DMS 273 (cell line): Measurements from ENCODE around the gene ETV5.
A peak's percentile ranks its signal among the peaks of the same experiment; 100 is the strongest.
"Not testable (repeated sequence)": the region's sequence is repeated elsewhere in the genome, so short reads cannot be mapped to it uniquely, and the experiment has no call there.

Source experiments
- DNase-seq: peaks from one replicate; lab custom pipeline; 2025; ENCODE audit not compliant: unreplicated experiment; lab: John Stamatoyannopoulos, UW

The ETV5 gene

GRCh38 chr3:186025993-186026392 is 82.9 kb downstream of the ETV5 start:
- DNase-seq: not testable (repeated sequence)

DNA sequence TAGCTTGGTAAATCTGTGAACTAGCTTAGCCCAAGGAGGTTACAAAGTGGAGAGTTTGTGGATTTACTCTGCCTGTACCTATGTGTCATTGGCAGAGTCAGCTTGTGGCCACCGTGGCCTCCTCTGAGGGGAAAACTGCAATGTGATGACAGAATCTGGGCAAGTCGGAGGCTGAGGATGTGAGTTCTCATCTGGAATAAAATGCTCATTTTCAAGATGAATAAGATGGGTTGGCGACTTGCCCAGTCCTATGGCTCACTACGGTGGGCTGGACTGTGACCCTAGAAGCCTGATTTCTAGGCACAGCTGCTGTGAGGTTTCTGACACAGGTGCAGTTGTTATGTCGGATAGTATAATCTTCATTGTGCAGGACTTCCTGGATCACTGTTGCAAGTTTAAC is 83.7 kb downstream of the ETV5 start:
- DNase-seq: peak; percentile 38

- no peak for DNase-seq
These were observed 84.7 kb downstream of the ETV5 start for GRCh38 chr3:186024210-186024609.

- no peak for DNase-seq
These were observed 86.0 kb downstream of the ETV5 start for GRCh38 chr3:186022931-186023330.

- peak; percentile 75 for DNase-seq
These were observed 87.1 kb downstream of the ETV5 start for GRCh38 chr3:186021673-186022362.

- not testable (repeated sequence) for DNase-seq
These were observed 87.6 kb downstream of the ETV5 start for GRCh38 chr3:186021250-186021649.

GRCh38 chr3:186019288-186019687 is 89.6 kb downstream of the ETV5 start:
- not testable (repeated sequence) for DNase-seq

- DNase-seq: no peak
These were observed 94.0 kb downstream of the ETV5 start for GRCh38 chr3:186014866-186015265.

GRCh38 chr3:186013312-186013711 is 95.6 kb downstream of the ETV5 start:
- DNase-seq: no peak

GRCh38 chr3:186012137-186012536 is 96.8 kb downstream of the ETV5 start:
- no peak for DNase-seq

GRCh38 chr3:186004671-186005070 is 104.2 kb downstream of the ETV5 start:
- DNase-seq: no peak

- no peak for DNase-seq
These were observed 104.7 kb downstream of the ETV5 start for GRCh38 chr3:186004209-186004608.

DNA sequence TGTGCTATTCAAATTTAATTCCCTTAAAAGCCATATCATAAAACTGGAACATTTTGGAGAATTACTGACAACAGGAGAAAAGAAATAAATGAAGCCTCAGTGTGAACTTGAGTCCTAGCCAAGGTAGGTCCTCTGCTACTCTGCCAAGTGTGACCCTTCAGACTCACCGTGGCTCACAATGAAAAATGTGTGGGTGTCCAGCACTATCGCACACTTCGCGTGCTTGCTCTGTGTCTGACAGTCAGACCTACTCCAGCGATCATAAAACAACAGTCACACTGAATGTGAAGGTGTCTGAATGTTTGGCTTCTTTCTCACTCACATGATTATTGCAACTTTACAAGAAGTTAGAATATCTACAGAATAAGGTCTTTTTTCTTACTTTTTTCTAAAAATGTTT is 105.3 kb downstream of the ETV5 start:
- DNase-seq: no peak

DNA sequence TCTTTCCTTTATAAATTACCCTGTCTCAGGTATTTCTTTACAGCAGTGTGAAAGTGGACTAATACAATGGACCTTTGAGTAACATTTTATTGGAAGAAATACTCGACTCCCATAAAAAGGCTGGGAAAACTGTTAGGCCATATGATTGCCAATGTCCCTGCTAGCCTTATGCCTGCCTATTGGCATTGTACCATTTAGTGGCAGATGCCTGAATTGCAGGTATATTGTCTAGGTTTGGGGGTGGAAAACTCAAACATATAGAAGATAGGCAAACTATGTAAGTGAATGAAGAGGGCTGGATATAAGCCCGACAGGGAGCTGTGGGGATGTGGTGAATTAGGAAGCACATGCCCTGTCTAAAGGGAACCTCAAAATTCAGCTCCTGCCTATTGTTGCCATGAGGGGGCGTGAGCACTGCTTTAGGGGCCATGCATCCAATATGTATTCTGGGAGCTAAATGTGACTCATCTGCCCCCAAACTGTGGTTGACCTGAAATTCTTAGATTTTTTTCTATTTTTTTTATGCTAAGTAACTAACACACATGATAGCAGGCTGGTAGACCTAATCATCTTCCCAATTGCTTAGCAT is 105.9 kb downstream of the ETV5 start:
- peak; percentile 74 for DNase-seq

DNA sequence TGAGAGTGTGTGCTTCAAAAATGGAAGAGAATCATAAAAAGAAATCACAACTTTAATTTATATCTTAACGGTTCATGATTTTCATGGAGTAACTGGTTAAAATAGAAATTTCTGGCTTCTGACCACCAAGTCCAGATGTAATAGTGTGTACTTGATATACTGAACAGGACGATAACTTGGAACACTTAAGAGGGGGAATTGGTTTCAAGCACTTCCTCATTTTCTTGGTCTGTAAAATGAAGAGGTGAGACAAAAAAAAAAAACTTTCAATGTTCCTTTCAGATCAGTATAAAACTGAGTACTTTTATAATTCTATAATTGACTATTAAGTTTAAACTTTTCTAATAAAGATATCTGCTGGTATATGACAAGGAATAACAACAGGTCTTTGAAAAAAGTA is 107.0 kb downstream of the ETV5 start:
- no peak for DNase-seq

GRCh38 chr3:185999221-185999620 is 109.7 kb downstream of the ETV5 start:
- DNase-seq: no peak

- no peak for DNase-seq
These were observed 110.8 kb downstream of the ETV5 start for GRCh38 chr3:185998136-185998535.

GRCh38 chr3:185997130-185997529 is 111.8 kb downstream of the ETV5 start:
- no peak for DNase-seq
